Mucosa of descending colon (tissue), 3 donors: ENCODE measurements around the gene PACS2. TPM values are rescaled to one million over a fixed set of nuclear protein-coding genes. Genes with fewer than 3 reads are reported as not detected.

Experiments used
- ATAC-seq: fragments of 200-7000 bp; cut with Tn5 transposase; one replicate; pipeline ENCODE4 v1.9.1; 2020; ENCODE audit warnings: mild to moderate bottlenecking, moderate library complexity
- DNase-seq, 3 donors: peaks; one replicate each; pipeline ENCODE4 v3.0.0-alpha.2; 2020
- H3K36me3 ChIP-seq: fragments of 200-600 bp; one replicate; pipeline ENCODE4 v1.8.0; 2021; ENCODE audit warnings: low read depth, mild to moderate bottlenecking
- H3K4me1 ChIP-seq: fragments of 200-600 bp; one replicate; pipeline ENCODE4 v1.8.0; 2021; ENCODE audit warnings: low read depth, mild to moderate bottlenecking
- H3K4me3 ChIP-seq: fragments of 200-600 bp; one replicate; pipeline ENCODE4 v1.8.0; 2021; ENCODE audit warnings: mild to moderate bottlenecking
- H3K9me3 ChIP-seq: fragments of 200-600 bp; one replicate; pipeline ENCODE4 v1.8.0; 2021; ENCODE audit warnings: mild to moderate bottlenecking
- CTCF ChIP-seq: fragments of 200-600 bp; IDR thresholded peaks from one replicate; pipeline ENCODE4 v1.8.0; 2022; ENCODE audit warnings: antibody characterized with exemption, mild to moderate bottlenecking
- intact Hi-C, 2 donors: fragments of 100-400 bp; cut with DNase I in 1 of 2; cut with micrococcal nuclease in 1 of 2; formaldehyde crosslinking; loops; one replicate each; pipeline versions ENCODE4 v1.11.0 to v1.11.1; 2022; cut with DNase I, micrococcal nuclease
- long read RNA-seq, 2 donors: library from polyadenylated mRNA; unstranded; transcript quantifications; one replicate each; pipeline ENCODE4 v2.0.0, GENCODE V29; 2019 to 2021
- total RNA-seq, 3 donors: library from RNA; stranded (reverse); fragmentation: NEBNext Ultra II Directional in 2 of 3; extraction: Animal tissue kit (Norgen Biotek cat#: 25700) in 2 of 3; gene quantifications; one replicate each; pipeline versions ENCODE4 v1.2.1 to v1.2.4, GENCODE V29; 2021 to 2023
- donor health status: DM: no; HTN: no; CAD: no; lungs with moderate emphysema.
- donor health status: DM: no; HTN: no; CAD: no.
- donor health status: DM: no; HTN: yes; CAD: no.

Gene PACS2
- total RNA-seq = 10 to 100 TPM; 71.7 to 84.3 (median 78.9) TPM
- long read RNA-seq, donor 1, transcript PACS2-201 (24 exons, 3,708 nt) = major isoform, 45 of 121 reads
- long read RNA-seq, donor 1, partial matches to known transcripts = 34 of 121 reads
- long read RNA-seq, donor 1, other reads (novel, unspliced or antisense) = 40 of 121 reads
- long read RNA-seq, donor 2, partial matches to known transcripts = 0 of 5 reads
- long read RNA-seq, donor 2, other reads (novel, unspliced or antisense) = 4 of 5 reads

- Histone ChIP-seq H3K4me3 (peak within 1 kb of the TSS; percentile 68), H3K36me3 (no peaks in the 10 kb centered on the region), H3K9me3 (no peaks in the 10 kb centered on the region), H3K4me1 (peaks cover 14% of the 10 kb centered on the region)
- peak; percentile 79 to 88 (median 80) for DNase-seq
- TF ChIP-seq CTCF = no peak
- ATAC-seq = peak; percentile 92
- intact Hi-C loops = no loop called here
These were observed at the start of gene PACS2 for GRCh38 chr14:105314287-105315200. PACS2 (plus strand) TSS chr14:105314748; CDS start chr14:105314919, 171 bp downstream.

- Histone ChIP-seq H3K4me3 (no peak overlapping the region), H3K36me3 (no peaks in the 10 kb centered on the region), H3K9me3 (no peaks in the 10 kb centered on the region), H3K4me1 (no peaks in the 10 kb centered on the region)
- ATAC-seq = peak; percentile 84
- intact Hi-C loops = no loop called here
- DNase-seq = peak; percentile 38 to 51 (median 46)
- TF ChIP-seq CTCF = no peak
These were observed 46.6 kb upstream of the PACS2 start for GRCh38 chr14:105267820-105268548.

GRCh38 chr14:105268736-105269354 lies 45.7 kb upstream of the PACS2 start:
- intact Hi-C loops = no loop called here
- H3K36me3 ChIP-seq = no peaks in the 10 kb centered on the region
- no peaks in the 10 kb centered on the region for H3K4me1 ChIP-seq
- no peak for TF ChIP-seq CTCF
- ATAC-seq (no peak), DNase-seq (no peak)
- H3K9me3 ChIP-seq = no peaks in the 10 kb centered on the region
- H3K4me3 ChIP-seq = no peak overlapping the region

- no peak for TF ChIP-seq CTCF
- intact Hi-C loops = no loop called here
- ATAC-seq = no peak
- peak in 1 of 3 donors; percentile 40 for DNase-seq
- H3K36me3 ChIP-seq = no peaks in the 10 kb centered on the region
- H3K4me1 ChIP-seq = no peaks in the 10 kb centered on the region
- no peak overlapping the region for H3K4me3 ChIP-seq
- no peaks in the 10 kb centered on the region for H3K9me3 ChIP-seq
These were observed 45.1 kb upstream of the PACS2 start for GRCh38 chr14:105269405-105269804.

- no peak for ATAC-seq
- H3K36me3 ChIP-seq = no peaks in the 10 kb centered on the region
- intact Hi-C loops = no loop called here
- no peaks in the 10 kb centered on the region for H3K4me1 ChIP-seq
- DNase-seq = peak in 1 of 3 donors; percentile 38
- H3K4me3 ChIP-seq = no peak overlapping the region
- no peaks in the 10 kb centered on the region for H3K9me3 ChIP-seq
- no peak for TF ChIP-seq CTCF
These were observed 43.2 kb upstream of the PACS2 start for GRCh38 chr14:105271224-105271890.
